Activated CD4-positive, alpha-beta T cell treated with anti-CD3 and anti-CD28 coated beads, Interleukin-10, Interleukin-2, amounts not matched to agents 100 ng/mL and 50 ng/mL, durations not matched to agents 16 hours and 8 hours (primary cell): ENCODE results near the gene SLC15A1.

Experiments
- DNase-seq: peaks from one replicate; pipeline ENCODE4 v3.0.0-alpha.2; 2020

Gene SLC15A1, protein sequence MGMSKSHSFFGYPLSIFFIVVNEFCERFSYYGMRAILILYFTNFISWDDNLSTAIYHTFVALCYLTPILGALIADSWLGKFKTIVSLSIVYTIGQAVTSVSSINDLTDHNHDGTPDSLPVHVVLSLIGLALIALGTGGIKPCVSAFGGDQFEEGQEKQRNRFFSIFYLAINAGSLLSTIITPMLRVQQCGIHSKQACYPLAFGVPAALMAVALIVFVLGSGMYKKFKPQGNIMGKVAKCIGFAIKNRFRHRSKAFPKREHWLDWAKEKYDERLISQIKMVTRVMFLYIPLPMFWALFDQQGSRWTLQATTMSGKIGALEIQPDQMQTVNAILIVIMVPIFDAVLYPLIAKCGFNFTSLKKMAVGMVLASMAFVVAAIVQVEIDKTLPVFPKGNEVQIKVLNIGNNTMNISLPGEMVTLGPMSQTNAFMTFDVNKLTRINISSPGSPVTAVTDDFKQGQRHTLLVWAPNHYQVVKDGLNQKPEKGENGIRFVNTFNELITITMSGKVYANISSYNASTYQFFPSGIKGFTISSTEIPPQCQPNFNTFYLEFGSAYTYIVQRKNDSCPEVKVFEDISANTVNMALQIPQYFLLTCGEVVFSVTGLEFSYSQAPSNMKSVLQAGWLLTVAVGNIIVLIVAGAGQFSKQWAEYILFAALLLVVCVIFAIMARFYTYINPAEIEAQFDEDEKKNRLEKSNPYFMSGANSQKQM

DNA sequence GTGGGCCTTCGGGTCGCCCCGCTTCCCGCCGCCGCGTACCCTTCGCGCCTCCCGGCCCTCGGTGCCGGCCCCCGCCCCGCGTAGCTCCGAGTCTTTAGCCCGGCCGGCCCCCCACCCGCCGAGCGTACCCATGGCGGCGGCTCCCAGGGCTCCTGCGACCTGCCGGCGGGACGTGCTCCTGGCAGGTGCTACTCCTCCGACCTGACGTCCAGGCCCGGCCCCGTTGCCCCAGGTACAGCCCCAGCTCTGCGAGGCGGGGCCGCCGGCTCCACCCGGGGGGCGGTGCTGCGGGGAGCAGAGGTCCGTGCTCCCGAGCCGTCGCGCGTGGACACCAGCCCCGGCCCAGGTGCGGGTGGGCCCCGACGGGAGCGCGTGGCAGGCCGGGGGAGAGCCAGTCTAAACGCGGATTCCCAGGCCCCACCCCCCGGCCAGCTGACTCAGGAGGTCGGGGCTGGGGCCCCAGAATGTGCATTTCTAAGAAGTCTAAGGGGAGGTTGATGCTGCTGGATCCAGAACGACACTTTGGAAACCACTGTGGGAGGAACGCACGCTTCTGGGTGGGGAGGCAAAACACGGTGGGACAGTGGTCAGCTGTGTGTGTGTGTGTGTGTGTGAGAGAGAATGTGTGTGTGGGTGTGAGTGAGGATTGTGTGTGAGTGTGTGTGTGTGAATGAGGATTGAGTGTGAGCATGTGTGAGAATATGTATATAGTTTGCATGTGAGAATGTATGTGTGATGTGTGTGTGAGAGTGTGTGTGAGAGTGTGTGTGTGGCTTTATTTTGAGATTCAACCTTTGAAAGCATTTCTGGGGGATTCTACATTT lies at the start of gene SLC15A1:
SLC15A1 (minus strand) TSS at position 206 of the 824 bp plus-strand sequence; CDS start at position 132, 74 bp downstream.
- no peak for DNase-seq

DNA sequence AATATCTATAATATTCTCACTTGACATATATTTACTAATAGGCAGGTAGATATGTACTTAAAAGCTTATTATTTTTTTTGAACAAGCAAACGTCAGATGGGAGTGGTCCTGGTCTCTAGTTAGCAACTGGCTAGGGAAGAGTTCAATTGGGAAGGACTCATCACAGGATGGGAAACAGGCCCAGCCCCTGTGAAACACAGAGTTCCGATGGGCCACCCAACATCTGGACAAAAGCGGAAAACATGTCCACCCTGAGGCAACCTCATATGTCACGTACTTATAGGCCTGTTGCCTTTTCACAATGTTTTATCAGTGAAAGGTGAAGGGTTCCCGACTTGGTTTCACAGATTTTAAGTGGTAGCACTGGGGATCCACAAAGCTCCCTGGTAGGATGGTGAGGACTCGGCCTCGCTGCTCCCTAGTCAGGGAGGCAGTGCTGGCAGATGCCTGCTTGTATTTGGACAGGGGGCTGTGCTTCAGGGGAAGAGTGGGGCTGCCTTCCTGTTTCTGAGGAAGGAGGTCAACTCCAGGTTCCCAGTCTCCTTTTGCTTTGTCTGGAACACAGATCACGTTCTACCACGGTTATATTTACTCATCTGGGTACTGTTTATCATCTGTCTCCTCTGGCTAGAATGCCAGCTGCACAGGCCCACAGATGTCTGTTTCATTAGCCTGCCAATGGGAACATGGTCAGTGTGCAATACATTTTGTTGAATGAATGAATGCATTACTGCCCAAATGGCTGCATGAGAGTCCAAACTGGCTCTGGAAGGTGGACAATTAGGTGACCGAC lies 49.4 kb upstream of the SLC15A1 start:
- no peak for DNase-seq

DNA sequence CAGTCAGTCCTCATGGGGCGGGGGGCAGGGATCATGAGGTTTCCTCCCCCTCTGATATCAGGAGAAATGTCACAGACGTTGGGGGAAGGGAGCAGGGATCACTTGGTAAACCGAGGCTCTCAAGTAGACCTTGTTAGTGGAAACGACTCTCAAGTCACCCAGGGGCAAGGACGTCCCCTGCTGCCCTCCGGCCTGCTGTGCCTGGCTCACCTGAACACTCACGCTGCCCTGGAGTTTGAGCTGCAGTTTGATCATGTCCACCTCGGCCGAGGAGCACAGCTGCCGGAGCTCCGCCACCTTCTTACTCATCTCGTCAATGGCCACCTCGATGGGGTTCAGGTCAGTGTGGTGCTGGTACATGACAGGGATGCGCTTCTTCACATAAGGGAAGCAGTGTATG lies 47.6 kb upstream of the SLC15A1 start:
- DNase-seq, result no peak

DNA sequence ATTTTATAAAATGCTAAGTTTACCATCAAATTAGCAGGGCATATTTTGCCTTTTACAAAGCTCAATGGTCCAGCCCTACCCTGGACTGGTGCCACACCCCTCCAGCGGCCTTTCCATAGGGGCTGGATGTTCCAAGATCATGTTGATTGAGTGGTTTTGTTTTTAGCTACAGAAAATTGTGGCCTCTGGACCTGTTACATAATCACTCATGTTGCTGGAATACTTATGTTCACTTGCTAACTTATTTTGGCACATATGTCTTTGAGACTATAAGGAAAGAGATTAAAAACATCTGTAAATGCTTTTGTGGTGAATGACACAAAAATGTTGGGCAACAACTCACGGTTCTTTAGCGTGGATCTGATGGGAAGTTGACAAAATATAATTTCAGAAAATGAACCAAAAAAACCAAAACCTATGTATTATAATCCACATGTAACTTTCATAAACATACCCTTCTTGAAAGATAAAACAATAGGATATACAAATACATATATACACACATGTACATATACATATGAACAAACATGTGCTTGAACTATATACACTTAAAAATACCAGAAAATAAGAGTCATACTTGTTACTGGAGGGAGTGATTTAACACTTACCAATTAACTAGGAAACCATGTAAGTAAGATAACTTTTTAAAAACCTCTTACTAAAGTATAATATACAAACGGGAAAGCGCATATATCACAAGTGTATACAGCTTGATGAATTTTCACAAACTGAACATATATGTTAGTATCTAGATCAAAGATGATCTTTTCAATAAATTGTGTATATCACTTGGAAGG lies 46.6 kb upstream of the SLC15A1 start:
- DNase-seq, result no peak

DNA sequence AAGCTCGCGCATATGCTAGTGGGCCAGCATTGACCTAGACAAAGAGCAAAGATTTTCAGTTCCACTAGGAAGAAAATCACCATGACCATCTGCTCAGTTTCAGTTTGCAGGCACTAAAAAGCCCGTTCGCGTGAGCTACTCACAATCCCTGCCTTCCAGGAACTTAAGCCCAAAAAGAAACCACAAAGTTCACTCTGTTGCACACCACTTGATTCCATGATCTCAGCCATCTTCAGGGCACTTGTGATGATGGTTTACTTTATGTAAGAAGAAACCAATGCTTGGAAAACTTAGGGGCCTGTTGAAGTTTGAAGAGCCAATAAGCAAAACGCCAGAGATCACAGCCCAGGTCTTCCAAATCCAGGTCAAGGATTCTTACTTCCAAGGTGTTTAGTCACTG lies 45.0 kb upstream of the SLC15A1 start:
- DNase-seq, result no peak

DNA sequence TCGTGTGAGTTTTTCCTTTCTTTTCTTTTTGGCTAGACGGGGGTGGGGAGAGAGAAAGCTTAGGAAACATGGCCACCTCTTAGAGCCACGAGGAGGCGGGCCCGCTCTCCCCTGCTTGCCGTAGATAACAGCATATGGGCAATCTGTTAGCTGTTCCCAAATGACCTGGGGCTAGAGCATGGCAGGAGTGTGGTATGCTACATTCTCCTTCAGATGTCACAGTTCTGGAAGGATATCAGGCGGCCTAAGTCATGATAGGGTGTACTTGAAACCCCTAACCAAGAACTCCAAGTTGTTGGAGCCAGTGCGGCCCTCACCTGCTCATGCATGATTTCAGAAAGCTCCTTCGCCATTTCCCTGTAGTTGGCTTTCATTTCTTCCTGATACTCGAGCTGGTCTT lies 44.3 kb upstream of the SLC15A1 start:
- no peak for DNase-seq

DNA sequence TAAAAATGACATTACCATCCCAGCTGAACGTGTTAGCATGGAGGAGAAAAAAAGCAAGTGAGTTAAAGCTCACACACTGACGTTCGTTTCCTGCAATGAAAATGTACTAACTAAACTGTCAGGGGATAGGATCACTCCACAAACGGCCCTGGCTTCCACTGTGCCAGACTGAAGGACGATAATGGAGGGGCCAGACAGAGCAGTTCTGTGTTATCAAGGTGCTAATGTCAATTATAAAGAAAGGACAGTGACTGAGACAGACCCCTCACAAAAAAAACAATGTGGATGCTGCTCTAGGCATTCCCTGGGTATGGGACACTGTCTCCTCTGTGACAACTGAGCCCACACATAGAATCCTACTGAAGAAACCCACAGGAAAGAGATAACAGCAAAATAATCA lies 43.7 kb upstream of the SLC15A1 start:
- DNase-seq, result no peak

DNA sequence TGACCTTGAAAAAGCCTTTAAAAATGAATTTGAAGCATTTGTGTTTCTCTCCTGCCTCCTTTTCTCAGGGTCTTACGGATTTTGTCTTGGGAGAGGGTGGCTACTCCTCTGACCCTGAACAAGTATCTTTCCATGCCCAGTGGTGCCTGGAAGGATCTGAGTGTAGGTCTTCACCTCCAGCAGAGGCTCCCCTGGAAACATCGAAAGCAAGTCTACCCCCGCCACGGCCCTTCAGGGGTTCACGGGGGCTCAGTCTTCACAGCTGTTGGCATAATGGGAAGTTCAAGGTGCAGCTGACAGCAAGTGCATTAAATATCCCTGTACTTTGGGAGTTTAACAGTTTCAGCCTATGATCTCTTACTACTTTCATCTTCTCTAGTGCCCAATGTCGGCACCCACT lies 42.7 kb upstream of the SLC15A1 start:
- DNase-seq, result no peak

DNA sequence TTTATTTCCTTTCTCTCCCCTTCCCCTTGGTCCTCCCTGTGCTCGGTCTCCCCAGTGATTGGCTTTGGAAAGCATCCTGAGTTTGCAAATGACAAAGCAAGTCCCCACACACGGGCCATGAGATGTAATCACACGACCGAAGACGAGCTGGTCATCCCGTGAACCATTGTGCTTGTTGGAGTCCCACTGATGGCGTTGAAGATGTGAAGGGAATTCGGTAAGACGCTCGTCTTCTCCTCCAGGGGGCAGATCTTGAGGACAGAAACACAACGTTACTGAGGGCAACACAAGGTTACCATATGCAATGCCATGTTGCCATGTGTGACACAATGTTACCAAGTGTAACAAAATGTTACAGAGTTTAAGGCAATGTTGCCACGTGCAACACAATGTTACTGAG lies 42.0 kb upstream of the SLC15A1 start:
- no peak for DNase-seq

DNA sequence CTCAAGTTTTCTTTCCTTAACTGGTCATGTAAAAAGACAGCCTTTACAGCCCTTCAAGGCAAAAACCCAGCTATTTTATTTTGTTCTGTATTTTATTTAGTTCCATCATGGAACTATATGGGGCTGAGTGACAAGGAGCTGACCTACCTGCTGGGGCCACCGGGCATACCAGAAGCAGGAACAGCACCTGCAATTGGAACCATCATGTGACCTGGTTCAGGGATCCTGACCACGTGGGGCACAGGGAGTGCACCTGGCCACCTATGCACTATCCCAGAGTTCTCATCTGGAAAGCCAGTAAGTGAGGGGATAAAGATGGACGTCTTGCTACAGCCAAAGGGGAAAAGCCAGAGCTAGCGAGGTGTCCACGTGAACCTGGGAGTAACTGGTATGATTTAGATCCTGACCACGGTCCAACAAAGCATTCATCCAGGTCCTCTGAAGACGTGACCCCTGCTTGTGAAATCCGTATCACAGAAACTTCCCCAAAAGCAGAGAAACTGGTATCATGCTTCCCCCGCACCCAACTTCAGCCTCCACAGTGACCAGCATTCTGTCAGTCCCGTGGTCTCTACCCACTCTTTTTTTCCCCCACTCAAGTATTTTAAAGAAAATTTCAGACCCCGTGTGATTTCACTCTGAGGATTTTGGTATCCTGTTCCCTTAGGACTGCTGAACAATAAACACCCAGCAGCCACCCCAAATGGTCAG lies 40.5 kb upstream of the SLC15A1 start:
- no peak for DNase-seq

DNA sequence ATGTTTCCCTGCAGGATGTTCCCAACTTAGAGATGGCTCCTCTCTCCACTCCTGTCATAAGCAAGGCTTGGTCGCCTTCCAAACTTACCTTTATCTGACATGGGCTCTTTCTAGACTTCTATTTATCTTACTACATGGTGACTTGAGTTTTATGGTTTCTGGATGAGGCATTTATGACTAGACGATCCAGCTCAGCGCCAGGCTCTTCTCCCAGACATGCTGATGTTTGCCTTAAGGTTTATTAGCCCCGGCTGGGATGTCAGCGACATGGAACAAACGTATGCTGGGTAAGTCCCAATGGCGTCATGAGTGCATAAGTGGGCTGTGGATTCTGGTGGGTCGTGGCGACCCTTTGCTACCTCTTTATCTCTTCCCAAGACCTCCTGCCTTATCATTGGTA lies 39.8 kb upstream of the SLC15A1 start:
- no peak for DNase-seq

DNA sequence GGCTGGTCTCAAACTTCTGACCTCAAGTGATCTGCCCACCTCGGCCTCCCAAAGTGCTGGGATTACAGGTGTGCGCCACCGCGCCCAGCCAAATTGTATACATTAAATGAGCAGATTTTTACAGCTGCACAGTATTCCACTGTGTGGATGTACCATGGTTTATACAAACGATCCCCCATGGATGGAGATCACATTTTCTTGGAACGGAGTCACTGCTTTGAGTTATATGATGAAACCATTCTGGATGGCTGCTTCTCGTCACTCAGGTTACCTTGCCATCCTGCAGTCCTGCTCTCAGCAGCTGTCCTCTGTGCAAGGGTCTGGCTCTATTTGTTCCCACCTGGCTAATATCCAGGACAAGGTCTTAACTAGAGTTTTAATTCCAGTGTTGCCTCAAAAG lies 39.1 kb upstream of the SLC15A1 start:
- no peak for DNase-seq

DNA sequence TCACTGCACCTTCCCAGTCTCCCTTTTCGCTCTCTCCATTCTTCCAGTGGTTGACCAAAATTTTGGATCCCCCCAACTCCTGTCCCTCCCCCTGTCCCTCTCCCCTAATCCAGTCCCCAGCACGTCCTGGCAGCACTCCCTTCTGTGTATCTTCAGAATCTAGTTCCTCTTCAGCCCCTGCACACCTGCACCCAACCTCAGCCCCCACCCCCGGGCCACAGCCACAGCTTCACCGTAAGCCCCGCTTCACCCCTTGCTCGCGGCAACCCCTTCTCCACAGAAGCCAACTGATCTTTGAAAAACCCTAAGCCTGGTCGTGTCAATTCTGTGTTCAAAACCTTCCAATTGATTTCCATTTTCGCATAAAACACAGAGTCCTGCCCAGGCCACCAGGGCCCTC lies 35.5 kb upstream of the SLC15A1 start:
- no peak for DNase-seq

DNA sequence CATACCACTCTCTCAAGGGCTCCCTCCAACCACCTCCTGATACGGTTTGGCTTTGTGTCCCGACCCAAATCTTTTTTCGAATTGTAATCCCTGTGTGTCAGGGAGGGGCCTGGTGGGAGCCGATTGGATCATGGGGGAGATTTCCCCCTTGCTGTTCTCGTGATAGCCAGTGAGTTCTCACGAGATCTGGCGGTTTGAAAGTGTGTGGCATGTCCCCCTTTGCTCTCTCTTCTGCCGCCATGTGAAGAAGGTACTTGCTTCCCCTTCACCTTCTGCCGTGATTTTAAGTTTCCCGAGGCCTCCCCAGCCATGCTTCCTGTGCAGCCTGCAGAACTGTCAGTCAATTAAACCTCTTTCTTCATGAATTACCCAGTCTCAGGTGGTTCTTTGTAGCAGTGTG lies 34.7 kb upstream of the SLC15A1 start:
- DNase-seq, result no peak

DNA sequence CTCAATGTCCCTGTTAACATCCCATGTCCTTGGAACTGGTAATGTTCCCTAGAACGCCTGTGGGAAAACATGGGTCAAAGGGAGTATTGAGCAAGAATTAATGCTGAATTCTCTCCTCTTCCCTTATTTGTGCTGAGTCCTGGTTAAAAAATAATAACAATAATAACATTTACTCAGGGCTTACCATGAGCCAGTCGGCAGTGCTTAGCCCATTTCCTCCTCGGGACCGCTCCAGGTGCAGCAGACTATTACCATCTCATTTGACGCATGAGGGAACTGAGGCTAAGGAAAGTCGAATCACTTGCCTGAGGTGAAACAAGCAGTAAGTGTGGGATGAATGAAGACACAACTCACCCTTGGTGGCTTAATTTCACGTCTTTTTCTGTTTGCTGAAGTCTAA lies 33.6 kb upstream of the SLC15A1 start:
- no peak for DNase-seq

DNA sequence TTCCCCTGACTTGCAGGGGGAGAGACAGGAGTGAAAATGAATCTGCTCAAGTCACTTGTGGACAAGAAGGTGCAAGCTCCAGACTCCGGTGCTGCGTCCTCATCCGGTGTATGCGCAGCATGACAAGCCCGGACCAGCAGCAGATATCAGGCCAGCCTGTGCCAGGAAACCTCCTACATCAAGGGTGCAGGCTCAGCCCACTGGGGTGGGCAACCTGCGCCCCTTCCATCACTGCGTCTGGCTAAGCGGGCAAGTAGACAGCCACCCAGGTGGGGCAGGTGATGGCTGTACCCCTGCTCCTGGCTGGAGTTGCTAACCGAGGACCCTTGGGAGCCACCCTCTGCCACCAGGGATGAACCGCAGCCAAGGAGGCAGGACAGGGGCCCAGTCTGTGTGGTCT lies 32.9 kb upstream of the SLC15A1 start:
- no peak for DNase-seq

DNA sequence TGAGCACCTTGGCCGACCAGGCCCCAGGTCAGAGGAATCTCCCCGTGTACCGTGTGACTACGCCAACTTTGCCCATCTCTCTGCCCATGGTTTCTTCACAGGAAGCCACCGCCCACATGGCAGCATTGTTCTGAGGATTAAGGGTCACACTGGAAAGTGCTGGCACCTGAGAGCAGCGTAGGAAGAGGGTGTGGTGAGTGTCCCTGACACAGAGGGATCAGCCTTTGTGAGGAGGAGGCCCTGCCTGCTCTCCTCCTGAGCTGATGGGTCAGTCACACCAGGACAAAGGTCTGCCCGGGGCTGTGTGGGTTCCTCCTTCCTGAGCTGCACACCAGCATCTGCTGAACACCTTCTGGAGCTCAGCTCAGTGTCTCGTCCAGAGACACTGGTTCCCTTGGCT lies 32.2 kb upstream of the SLC15A1 start:
- no peak for DNase-seq

DNA sequence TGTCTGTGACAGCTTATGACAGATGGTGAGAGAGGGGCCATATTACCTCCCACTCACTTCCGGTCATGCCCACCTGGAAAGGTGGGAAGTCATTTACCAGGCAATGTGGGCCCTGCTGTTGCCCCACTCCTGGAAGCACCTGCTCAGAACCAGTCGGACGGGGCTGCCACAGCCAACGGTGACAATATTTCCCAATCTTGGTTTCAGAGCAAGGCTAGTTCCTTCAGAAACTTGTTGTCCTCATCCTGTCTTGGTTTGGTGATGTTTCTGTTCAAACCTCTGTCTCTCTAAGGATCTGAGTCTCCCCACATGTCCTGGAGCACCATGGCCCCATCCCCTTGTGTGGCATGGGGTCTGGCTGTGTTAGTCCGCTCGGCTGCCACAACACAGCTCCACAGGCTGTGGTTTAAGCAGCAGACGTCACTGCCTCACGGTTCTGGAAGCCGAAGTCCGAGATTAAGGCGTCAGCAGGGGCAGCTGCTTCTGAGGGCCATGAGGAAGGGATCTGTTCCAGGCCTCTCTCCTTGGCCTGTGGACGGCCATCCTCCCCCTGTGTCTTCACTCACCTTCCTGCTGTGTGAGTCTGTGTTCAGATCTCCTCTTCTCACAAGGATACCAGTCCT lies 31.5 kb upstream of the SLC15A1 start:
- DNase-seq, result no peak

DNA sequence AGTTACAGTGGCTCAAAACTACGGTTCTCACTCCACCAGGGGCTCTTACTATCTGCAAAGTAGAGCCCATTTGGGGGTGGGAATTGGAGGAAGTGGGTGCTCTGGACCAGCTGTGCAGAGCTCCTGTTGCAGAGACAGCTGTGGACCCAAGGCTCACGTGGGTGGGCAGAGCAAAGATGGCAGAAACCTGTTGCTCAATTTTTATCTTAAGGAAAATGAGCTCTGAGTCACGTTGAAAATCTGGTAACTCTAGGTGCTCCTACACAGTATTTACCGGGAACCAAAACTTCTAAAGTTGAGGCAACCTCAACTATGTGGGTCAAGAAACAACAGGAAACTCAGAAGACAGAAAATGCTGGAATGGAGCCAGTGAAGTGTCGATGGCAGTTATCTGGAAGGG lies 30.2 kb upstream of the SLC15A1 start:
- DNase-seq, result no peak

DNA sequence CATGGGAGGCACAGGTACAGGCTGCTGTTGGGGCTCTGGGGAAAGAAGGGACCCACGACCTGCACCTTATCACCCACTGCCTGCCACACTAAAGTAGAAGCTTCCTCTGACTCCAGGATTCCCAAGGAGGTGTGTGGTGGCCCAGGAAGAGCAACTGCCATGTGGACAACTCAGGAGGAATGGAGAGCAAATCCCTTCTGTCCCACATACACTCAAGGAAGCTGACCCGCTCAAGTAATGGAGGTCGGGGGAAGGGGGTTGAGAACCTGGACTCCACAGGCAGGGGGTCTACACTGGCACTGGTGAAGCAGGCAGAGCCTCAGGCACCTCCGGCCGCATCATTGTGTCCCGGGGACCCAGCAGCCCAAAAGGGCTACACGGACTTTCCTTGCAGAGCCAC lies 29.4 kb upstream of the SLC15A1 start:
- DNase-seq, result no peak

DNA sequence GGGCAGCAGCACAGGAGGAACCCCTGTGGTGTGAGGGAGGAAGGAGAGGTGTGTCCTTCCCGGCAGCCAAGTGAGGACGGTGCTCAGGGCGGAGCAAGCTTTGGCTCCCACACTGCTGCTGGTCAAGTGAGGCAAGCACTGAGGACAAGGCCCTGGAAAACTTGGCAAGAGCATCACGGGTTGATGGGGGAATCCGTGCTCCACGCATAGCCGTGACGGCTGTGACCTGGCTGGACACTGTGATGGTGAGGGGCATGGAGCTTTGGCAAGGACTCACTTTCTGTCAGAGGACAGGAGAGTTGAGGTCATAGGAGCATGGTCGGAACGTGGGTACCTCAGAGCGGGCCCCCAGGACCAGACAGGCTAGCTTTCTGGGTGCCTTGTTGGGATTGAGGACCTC lies 29.0 kb upstream of the SLC15A1 start:
- no peak for DNase-seq
